ENCODE measurements around the gene GRHL1.

DNA sequence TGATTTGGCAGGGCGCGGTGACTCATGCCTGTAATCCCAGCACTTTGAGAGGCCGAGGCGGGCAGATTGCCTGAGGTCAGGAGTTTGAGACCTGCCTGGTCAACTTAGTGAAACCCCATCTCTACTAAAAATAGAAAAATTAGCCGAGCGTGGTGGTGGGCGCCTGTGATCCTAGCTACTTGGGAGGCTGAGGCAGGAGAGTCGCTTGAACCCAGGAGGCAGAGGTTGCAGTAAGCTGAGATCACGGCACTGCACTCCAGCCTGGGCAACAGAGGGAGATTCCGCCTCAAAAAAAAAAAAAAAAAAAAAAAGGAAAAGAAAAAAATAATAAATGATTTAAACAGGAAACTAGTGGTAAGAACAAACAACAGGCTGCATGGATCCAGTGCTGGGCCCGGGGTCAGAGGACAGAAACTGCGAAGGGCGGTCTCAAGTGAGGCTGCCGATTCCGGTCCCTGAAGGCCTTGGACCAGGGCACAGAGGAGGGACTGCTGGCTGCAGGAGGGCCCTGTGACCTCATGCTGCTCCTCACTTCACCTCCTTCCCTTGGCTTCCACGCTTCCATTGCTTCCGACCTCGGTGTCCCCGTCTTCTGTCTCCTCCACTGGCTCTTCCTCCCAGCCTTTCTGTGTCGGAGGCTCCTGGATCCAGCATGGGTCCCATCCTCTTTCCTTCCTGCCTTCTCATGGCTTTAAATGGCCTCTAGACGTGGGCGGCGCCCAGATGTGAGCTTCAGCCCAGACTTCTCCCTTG, 2.1 kb upstream of the GRHL1 start:
- TF ChIP-seq, protein P1, sequence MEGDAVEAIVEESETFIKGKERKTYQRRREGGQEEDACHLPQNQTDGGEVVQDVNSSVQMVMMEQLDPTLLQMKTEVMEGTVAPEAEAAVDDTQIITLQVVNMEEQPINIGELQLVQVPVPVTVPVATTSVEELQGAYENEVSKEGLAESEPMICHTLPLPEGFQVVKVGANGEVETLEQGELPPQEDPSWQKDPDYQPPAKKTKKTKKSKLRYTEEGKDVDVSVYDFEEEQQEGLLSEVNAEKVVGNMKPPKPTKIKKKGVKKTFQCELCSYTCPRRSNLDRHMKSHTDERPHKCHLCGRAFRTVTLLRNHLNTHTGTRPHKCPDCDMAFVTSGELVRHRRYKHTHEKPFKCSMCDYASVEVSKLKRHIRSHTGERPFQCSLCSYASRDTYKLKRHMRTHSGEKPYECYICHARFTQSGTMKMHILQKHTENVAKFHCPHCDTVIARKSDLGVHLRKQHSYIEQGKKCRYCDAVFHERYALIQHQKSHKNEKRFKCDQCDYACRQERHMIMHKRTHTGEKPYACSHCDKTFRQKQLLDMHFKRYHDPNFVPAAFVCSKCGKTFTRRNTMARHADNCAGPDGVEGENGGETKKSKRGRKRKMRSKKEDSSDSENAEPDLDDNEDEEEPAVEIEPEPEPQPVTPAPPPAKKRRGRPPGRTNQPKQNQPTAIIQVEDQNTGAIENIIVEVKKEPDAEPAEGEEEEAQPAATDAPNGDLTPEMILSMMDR (IDR thresholded peaks at IDR 0.05; ENCODE audit: low read depth, low read length) = no peak
- TF ChIP-seq EZH2phosphoT487 (IDR thresholded peaks at IDR 0.05; ENCODE audit: low read depth) = no peak
